ENCODE results near the gene FABP6.

GRCh38 chr5:160181965-160182622, 47.2 kb upstream of the FABP6 start:
- TF ChIP-seq POLR2A (IDR thresholded peaks at IDR 0.05) (no peak), CTCF (IDR thresholded peaks at IDR 0.05 in 8 of 11, conservative IDR thresholded peaks at IDR 0.05 in 3 of 11) (no peak)
